NCI-H510A treated with DMSO at 0.1 percent for 48 hours (cell line): ENCODE measurements around the gene NR4A3.

Source experiments
- DNase-seq: peaks from one replicate; lab custom pipeline; 2025; lab: John Stamatoyannopoulos, UW

NR4A3 gene

GRCh38 chr9:99814359-99814758 is 7.3 kb upstream of the NR4A3 start:
- no peak for DNase-seq

DNA sequence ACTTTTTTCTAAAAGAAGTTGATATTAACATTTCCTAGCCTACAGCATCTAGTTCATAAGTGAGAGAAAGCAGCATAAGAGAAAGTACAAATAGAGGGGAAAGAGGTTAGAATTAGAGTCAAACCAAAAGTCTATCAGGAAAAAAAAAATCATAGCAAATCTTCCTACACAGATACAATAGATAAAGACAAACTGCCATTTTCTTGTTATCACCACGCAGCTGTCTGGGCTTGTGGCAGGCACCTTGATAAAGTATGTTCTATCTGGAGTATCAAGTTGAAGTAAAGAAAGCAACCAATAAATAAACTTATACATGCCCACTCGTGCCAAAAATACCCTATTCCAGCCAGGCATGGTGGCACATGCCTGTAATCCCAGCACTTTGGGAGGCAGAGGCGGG is 5.3 kb upstream of the NR4A3 start:
- DNase-seq: no peak

DNA sequence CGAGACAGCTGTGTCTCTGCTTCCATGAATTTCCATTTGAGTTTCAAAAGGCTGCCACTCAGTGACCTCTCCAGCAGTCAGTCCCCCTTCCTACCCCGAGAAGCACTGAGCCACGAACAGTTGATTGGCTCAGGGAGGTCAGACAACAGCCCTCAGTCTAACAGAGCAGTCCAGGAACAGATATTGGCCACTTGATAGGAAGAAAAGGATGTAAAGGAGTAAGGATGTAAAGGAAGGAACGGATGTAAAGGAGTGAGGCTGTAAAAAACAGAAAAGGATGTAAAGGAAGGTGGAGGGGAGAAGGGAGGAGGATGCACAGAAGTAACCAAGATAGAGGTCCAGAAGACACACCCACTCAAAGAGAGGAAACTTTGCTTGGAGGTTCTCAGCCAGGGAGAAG is 3.2 kb upstream of the NR4A3 start:
- DNase-seq: peak; percentile 27

DNA sequence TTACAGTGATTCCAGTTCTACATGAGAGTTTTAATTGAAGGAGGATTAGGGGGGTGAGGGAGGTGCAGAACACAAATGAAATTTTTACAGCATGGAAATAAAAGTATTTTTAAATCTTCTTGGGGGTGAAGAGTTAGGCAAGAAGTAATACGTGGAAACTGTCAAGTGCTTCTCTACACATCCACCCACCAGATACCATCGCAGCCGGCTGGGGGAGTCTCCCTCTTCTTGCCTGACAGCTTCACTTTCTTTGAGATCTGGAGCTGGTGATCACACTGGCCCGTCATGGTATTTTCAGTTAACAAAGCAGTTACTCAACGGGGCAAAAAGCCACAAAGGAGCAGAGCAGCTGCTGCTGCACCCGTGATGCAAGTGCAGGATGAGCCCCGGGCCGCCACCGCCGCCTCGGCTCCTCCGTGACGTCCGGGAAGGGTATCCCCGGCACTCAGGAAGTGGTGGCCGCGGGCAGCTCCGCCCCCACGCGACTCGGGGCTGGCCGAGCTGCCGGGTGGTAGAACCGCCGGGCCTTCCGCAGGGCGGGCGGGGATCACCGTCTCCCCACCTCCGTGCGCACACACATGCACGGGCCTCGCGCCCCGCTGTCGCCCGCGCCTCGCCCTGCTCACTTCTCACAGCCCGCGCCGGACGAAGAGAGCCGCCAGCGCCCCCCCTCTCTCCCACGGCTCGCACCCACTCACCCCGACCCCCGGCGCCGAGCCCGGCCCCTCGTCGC is 2.4 kb upstream of the NR4A3 start:
- peak; percentile 62 for DNase-seq

DNA sequence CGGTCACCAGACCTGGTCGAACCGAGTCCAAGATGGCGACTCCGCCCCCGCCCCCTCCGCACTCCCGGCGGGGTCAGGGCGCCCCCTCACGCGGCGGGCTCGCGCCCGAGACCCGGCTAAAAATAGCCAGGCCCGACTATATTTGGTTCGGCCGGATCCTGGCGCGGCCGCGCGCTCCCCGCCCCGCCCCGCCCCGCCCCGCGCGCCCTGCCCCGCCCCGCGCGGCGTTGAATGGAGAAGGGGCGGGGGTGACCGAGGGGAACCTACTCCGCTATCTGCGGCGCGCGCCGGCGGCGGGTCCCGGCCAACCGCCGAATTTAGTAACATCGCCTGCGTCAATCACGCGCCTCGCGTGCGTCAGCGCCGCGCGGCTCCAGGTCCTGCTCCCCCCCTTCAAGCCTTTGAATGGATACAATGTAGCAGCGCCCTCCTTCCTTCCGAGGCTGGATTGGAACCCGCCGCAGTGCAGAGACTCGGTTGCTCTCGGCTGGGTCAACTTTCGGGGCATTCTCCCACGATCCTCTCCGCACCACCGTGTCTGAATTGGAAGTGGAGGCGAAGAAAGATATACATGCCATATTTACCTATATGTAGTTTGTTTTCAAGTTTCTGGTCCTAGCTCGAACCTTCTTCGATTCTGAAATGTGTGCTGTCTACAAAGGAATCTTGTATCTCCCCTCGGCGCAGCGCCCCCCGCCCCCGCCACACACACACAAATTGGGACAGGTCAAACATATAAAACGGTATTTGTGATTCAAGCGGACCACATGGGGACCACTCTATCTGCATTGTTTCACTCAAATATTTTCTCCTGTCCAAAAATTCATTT is 1.6 kb upstream of the NR4A3 start:
- DNase-seq: peak; percentile 87

GRCh38 chr9:99820685-99821395 is 845 bp upstream of the NR4A3 start:
- peak; percentile 65 for DNase-seq

- DNase-seq: no peak
These were observed 572 bp downstream of the NR4A3 start for GRCh38 chr9:99822109-99822805.

DNA sequence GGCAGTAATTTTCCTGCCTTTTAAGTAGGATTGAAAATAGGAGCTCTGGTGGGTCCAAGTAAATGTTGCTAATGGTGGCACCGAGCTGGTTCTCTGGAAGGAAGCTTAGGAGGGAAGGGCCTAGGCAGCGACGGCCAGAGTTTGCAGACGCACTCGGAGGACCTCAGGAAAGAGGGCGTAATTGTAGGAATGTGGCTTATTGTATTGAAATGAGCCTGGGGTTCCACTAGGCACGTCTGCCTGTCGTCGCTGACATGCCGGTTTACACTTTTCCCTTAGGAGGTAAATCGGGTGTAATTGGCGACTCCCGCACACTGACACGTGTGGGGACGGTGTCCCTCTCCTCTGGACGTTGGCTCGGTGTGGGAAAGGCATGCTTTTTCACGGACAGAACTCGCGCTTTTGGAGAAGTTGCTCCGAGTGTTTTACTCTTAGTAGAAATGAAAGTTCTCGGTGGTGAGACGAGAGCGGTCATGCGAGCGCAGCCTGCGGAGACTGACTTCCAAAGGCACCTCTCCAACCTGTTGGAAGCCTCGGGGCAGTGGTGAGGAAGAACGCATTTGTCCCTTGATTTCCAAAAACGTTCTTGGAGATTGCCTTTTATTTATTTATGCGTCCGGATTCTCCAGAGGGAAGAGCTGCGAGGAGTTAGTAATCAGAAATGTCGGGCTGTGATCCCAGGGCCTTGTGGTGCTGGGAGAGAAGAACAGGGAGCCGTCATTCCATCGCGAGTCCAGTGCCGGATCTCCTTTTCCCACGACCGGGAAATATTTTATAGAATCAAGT is 1.3 kb downstream of the NR4A3 start:
- peak; percentile 19 for DNase-seq

DNA sequence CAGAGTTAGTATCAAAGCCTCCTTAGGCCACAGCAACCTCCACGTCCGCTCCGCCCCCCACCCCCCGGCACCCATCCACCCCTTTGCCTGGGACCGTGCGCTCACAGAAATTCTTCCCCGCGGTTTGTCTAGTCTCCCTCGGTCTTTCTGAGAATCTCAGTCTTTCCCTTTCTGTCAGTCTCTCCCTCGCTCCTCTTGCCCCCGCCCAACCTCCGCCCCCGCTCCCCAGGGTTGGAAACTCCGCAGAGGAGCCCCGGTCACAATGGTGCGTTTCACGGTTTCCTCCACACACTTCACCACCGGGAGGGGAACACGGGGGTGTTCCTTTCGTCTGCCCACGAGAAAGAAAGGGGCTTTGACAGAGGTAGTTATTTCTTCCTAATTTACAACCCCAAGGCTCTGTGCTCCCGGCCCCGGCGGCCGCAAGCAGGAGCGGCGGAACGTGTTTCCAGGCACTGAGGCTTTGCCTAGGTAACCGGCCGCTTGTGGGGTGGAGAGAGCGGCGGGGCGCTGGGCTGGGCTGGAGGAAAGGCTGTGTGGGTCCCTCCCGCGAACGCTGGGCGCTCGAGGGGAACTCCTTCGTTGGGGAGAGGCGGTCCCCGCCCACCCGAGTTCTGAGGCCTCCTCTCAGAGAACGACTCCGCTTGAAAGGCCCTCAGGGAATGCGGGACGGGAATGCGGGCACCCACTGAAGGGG is 2.1 kb downstream of the NR4A3 start:
- DNase-seq: no peak

DNA sequence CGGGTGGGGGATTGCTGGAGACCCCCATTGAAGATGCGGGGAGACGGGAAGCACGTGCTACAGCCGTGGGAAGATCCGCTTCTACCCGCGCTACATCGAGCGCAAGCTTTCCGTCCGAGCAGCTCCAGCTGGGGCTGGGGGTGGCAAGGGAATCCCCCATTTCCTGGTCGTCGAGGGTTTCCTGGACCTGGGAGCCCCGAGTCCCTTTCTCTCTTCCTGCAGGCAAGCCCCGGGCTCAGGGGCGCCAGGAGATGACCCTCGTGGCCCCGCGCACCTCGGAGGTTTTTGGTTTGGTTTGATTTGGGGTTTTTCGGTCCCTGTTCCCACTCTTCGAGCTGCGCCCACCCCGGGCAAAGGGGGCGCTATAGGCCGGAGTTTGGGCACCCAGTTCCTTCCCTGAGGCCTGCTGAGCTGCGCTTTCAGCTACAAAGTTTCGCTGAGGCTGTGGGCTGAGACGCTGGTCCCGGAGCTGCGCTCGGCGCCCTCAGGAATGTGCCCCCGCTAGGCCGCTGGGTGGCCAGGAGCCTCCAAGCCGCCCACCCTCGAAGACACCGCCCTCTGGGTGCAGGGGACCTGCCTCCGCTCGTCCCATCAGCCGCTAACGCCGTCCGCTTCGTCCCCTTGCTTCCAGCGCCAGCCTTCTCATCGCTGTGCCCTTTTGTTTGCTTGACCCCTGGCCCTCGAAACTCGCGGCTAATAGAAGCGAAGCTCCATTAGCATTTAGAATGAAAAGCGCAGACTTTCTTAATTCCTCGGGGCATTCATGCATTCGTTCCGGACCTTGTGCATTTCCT is 2.9 kb downstream of the NR4A3 start:
- DNase-seq: no peak

GRCh38 chr9:99825172-99826046 is 3.7 kb downstream of the NR4A3 start:
- DNase-seq: no peak

DNA sequence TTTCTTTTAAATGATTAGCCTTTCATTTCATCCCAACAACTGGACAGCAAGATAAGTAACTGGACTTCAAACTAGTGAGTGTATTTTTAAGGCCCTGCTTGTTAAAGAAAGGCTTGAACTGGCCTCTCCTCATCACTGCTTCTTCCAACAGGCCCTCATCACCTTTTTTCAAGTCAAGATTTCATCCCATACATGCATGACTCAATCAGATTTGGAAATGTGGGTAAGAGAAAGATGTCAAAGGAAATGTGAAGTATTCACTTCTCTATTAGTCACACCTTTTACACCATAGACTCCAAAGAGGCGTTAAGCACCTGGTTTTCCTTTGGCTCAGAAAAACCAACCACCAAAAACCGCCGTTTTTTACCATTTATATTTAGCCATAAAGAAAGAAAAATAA is 4.9 kb downstream of the NR4A3 start:
- no peak for DNase-seq

GRCh38 chr9:99827244-99827643 is 5.6 kb downstream of the NR4A3 start:
- no peak for DNase-seq

DNA sequence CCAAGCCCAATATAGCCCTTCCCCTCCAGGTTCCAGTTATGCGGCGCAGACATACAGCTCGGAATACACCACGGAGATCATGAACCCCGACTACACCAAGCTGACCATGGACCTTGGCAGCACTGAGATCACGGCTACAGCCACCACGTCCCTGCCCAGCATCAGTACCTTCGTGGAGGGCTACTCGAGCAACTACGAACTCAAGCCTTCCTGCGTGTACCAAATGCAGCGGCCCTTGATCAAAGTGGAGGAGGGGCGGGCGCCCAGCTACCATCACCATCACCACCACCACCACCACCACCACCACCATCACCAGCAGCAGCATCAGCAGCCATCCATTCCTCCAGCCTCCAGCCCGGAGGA is 6.3 kb downstream of the NR4A3 start:
- no peak for DNase-seq

DNA sequence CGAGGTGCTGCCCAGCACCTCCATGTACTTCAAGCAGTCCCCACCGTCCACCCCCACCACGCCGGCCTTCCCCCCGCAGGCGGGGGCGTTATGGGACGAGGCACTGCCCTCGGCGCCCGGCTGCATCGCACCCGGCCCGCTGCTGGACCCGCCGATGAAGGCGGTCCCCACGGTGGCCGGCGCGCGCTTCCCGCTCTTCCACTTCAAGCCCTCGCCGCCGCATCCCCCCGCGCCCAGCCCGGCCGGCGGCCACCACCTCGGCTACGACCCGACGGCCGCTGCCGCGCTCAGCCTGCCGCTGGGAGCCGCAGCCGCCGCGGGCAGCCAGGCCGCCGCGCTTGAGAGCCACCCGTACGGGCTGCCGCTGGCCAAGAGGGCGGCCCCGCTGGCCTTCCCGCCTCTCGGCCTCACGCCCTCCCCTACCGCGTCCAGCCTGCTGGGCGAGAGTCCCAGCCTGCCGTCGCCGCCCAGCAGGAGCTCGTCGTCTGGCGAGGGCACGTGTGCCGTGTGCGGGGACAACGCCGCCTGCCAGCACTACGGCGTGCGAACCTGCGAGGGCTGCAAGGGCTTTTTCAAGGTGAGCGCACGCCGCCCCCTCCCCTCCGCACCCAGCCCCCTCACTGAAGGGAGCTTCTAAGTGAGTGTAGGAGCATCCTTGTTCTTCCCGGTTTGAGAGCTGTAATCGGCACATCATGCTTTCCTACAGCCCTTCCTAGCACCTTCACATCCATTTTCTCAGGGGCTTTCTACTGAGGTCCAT is 6.9 kb downstream of the NR4A3 start:
- DNase-seq: no peak

DNA sequence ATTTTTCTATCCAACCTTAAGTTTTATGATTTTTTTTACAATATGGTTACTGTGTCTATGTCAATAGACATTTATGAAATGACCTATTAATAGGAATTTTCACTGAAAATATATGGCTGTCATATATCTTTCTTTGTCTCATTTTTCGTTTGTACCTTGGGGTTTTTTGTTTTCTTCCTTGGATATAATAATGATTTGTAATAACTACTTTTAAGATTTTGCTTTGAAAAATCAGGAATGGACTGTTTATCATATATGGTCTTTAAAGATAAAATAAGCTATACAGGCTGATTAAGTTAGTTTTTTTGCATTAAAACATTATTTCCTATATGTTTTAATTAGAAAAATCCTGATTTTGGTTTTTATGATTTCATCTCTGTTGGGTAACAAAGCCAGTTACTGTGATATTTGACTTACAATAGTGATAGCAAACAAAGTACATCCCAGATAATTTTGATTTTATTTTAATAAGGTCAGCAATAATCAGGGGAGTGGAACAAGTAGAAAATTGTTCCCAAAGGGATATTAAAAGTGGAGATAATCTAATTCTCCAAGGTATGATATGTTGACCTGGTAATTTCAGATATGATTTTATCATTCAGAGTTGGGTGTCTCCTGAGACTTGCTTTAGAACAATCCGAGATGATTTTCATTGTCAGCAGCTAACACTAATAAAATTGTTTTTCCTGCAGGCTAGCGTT is 10.3 kb downstream of the NR4A3 start:
- DNase-seq: no peak

DNA sequence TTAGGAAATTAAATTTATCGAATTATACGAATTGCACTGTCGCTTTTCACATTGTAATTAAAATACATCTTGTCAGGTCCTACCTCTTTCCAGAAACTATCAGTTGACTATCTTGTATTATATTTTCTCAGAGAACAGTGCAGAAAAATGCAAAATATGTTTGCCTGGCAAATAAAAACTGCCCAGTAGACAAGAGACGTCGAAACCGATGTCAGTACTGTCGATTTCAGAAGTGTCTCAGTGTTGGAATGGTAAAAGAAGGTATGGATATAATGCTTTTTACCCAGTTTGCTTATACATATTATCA is 10.8 kb downstream of the NR4A3 start:
- DNase-seq: no peak

DNA sequence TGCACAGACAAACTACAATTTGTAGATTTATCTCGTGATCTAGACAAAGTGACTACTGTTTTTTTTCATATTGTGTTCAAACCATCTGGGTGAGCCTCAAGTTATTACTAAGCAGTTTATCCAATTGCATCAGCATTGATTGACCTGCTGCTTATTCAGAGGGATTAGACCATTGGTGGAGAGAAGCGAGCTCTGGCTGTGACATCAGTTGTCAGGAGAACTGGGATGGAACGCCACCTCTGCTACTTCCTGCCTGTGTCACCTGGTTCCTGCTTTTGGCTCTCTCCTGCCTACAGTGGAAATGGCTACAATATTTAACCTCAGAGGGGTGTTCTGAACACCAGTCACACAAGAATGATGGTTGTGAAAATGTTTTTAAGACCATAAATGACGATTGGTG is 12.1 kb downstream of the NR4A3 start:
- DNase-seq: no peak
